ENCODE data around the gene VSTM2L. TPM values are rescaled to one million over a fixed set of nuclear protein-coding genes. Genes with fewer than 3 reads are reported as not detected.

The VSTM2L gene
- total and polyA plus RNA-seq, 2 of the 4 experiments (the other 2 are of a cell fraction), result 0.18 to 0.19 TPM

- H3K79me1 ChIP-seq (ENCODE audit: low read depth in 1 of 2, low read length in 2 of 2), result no peaks in the 10 kb centered on the region
- no peaks in the 10 kb centered on the region for H3K36me3 ChIP-seq (ENCODE audit: control insufficient read depth, insufficient read depth, low read length)
- H2BK15ac ChIP-seq (ENCODE audit: low read depth, low read length), result no peak overlapping the region
- H3K4ac ChIP-seq (ENCODE audit: low read depth, low read length), result no peak overlapping the region
- peaks cover 26% of the 10 kb centered on the region; the same call in 1 of the 2 replicates for H3K27me3 ChIP-seq (ENCODE audit: control insufficient read depth, insufficient read depth, low read length)
- H2AFZ ChIP-seq (replicated peaks; ENCODE audit: low read length, poor library complexity), result no peak overlapping the region
- no peak overlapping the region for H2BK20ac ChIP-seq (ENCODE audit: low read depth, low read length)
- 0 out of 2 replicates have a peak, but pooled peaks cover 3% of the 10 kb centered on the region for H3K9me1 ChIP-seq (ENCODE audit: insufficient read depth, low read length)
- no peak overlapping the region for H3K4me3 ChIP-seq (ENCODE audit: insufficient read depth, low read depth, low read length)
- CTCF ChIA-PET, result no interaction called here
- POLR2A ChIA-PET (ENCODE audit: unreplicated experiment), result no interaction called here
- TF ChIP-seq FOS (IDR thresholded peaks at IDR 0.05; ENCODE audit: low read depth, low read length) (no peak), RCOR1 (IDR thresholded peaks at IDR 0.05; ENCODE audit: insufficient replicate concordance, low read length) (no peak), MXI1 (IDR thresholded peaks at IDR 0.05; ENCODE audit: borderline replicate concordance, low read depth, low read length) (no peak), CHD1 (IDR thresholded peaks at IDR 0.05; ENCODE audit: low read depth, low read length) (no peak), NFE2L2 (IDR thresholded peaks at IDR 0.05; ENCODE audit: low read depth, low read length) (no peak), BHLHE40 (IDR thresholded peaks at IDR 0.05; ENCODE audit: low read depth, low read length) (no peak), MAFK (IDR thresholded peaks at IDR 0.05; ENCODE audit: low read depth, low read length) (no peak), POLR2A (IDR thresholded peaks at IDR 0.05; ENCODE audit: low read depth, low read length) (no peak), RFX5 (IDR thresholded peaks at IDR 0.05; ENCODE audit: low read depth, low read length) (no peak), CEBPB (IDR thresholded peaks at IDR 0.05; ENCODE audit: low read depth, low read length) (no peak), MAZ (IDR thresholded peaks at IDR 0.05; ENCODE audit: borderline replicate concordance, low read depth, low read length) (no peak), SMC3 (IDR thresholded peaks at IDR 0.05; ENCODE audit: low read depth, low read length) (no peak), RAD21 (IDR thresholded peaks at IDR 0.05; ENCODE audit: low read length) (no peak)
- TF ChIP-seq, protein P1, sequence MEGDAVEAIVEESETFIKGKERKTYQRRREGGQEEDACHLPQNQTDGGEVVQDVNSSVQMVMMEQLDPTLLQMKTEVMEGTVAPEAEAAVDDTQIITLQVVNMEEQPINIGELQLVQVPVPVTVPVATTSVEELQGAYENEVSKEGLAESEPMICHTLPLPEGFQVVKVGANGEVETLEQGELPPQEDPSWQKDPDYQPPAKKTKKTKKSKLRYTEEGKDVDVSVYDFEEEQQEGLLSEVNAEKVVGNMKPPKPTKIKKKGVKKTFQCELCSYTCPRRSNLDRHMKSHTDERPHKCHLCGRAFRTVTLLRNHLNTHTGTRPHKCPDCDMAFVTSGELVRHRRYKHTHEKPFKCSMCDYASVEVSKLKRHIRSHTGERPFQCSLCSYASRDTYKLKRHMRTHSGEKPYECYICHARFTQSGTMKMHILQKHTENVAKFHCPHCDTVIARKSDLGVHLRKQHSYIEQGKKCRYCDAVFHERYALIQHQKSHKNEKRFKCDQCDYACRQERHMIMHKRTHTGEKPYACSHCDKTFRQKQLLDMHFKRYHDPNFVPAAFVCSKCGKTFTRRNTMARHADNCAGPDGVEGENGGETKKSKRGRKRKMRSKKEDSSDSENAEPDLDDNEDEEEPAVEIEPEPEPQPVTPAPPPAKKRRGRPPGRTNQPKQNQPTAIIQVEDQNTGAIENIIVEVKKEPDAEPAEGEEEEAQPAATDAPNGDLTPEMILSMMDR (conservative IDR thresholded peaks at IDR 0.05; ENCODE audit: low read depth, low read length), result no peak
- TF ChIP-seq, protein P2, sequence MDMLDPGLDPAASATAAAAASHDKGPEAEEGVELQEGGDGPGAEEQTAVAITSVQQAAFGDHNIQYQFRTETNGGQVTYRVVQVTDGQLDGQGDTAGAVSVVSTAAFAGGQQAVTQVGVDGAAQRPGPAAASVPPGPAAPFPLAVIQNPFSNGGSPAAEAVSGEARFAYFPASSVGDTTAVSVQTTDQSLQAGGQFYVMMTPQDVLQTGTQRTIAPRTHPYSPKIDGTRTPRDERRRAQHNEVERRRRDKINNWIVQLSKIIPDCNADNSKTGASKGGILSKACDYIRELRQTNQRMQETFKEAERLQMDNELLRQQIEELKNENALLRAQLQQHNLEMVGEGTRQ (IDR thresholded peaks at IDR 0.05; ENCODE audit: low read depth, low read length), result no peak
- TF ChIP-seq, protein P3, sequence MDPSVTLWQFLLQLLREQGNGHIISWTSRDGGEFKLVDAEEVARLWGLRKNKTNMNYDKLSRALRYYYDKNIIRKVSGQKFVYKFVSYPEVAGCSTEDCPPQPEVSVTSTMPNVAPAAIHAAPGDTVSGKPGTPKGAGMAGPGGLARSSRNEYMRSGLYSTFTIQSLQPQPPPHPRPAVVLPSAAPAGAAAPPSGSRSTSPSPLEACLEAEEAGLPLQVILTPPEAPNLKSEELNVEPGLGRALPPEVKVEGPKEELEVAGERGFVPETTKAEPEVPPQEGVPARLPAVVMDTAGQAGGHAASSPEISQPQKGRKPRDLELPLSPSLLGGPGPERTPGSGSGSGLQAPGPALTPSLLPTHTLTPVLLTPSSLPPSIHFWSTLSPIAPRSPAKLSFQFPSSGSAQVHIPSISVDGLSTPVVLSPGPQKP (IDR thresholded peaks at IDR 0.05; ENCODE audit: borderline replicate concordance, low read depth, low read length), result no peak
- H2AK5ac ChIP-seq (ENCODE audit: low read depth, low read length), result no peak overlapping the region
- in situ Hi-C loops (cut with MboI; ENCODE audit: low sequenced_read_pairs) (no loop called here), dilution Hi-C loops (cut with HindIII; ENCODE audit: low sequenced_read_pairs, unreplicated experiment) (no loop called here), intact Hi-C loops (cut with micrococcal nuclease) (no loop called here)
- H4K8ac ChIP-seq (ENCODE audit: low read depth in 2 of 2, low read length in 2 of 2), result no peak overlapping the region
- no CpG with 5 or more reads among the region's 10 CpGs for WGBS, 2 experiments (ENCODE audit: extremely low coverage in 2 of 2, insufficient read length in 1 of 2)
- no peak overlapping the region for H4K91ac ChIP-seq (ENCODE audit: insufficient read depth, low read depth, low read length)
- no peak overlapping the region for H2BK5ac ChIP-seq (ENCODE audit: low read depth, low read length, poor library complexity, severe bottlenecking)
- no peak overlapping the region for H2BK120ac ChIP-seq (ENCODE audit: low read depth, low read length)
- no peak overlapping the region for H3K4me2 ChIP-seq (ENCODE audit: low read depth, low read length)
- H3K27ac ChIP-seq (ENCODE audit: insufficient read depth, low read length), result no peak overlapping the region
- H3K18ac ChIP-seq (ENCODE audit: low read depth, low read length), result no peak overlapping the region
- H3K23ac ChIP-seq (ENCODE audit: low read depth, low read length), result no peak overlapping the region
- no TSS peak for BruUV-seq (replicated peaks)
- no peak for DNase-seq
- no peaks in the 10 kb centered on the region for H3K9me3 ChIP-seq (ENCODE audit: control insufficient read depth, insufficient read depth, low read length)
- no peaks in the 10 kb centered on the region for H3K4me1 ChIP-seq (ENCODE audit: control insufficient read depth, insufficient read depth, low read length)
- no peak overlapping the region for H4K5ac ChIP-seq (ENCODE audit: low read depth, low read length)
- no peak overlapping the region for H3K56ac ChIP-seq (ENCODE audit: extremely low read depth, insufficient read depth, low read length)
- no peak overlapping the region for H2AK9ac ChIP-seq (replicated peaks; ENCODE audit: low read depth, low read length, poor library complexity)
- H3K14ac ChIP-seq (replicated peaks; ENCODE audit: low read depth, low read length), result no peak overlapping the region
- H4K20me1 ChIP-seq (ENCODE audit: insufficient read depth, low read length), result no peaks in the 10 kb centered on the region
- ATAC-seq (ENCODE audit: low read depth), result no peak
- no peak overlapping the region for H3K9ac ChIP-seq (ENCODE audit: low read depth, low read length)
Measured at GRCh38 chr20:37888641-37889040, 14.3 kb upstream of the VSTM2L start.
